Measurements from ENCODE around the gene CDC42BPA. TPM values are rescaled to one million over a fixed set of nuclear protein-coding genes. Genes with fewer than 3 reads are reported as not detected.

The CDC42BPA gene
- total and polyA plus RNA-seq, 2 donors (not counting 3 experiments of a cell fraction or from before 2014, with no cell fraction given): 26.1 to 92.6 TPM

- H3K9me3 ChIP-seq (replicated peaks; ENCODE audit: control insufficient read depth, insufficient read depth, low read length): no peaks in the 10 kb centered on the region
- peaks cover 48% of the 10 kb centered on the region for H3K79me2 ChIP-seq (ENCODE audit: control insufficient read depth, insufficient read depth, low read length)
- H3K4me3 ChIP-seq (replicated peaks in 1 of 3; ENCODE audit: insufficient read depth in 1 of 3, low read depth in 1 of 3, low read length in 3 of 3): no peak overlapping the region
- CTCF ChIA-PET: interaction anchor here (1.2 kb wide), 1 partner anchor 9 kb away, joined by 3 read pairs; no protein-coding TSS in a partner anchor
- H4K20me1 ChIP-seq (replicated peaks; ENCODE audit: control insufficient read depth, extremely low read depth, insufficient read depth, low read length): peaks cover 9% of the 10 kb centered on the region
- TF ChIP-seq JUN (IDR thresholded peaks at IDR 0.05; ENCODE audit: borderline replicate concordance, insufficient read depth, insufficient read length, low read depth) (no peak), EZH2 (IDR thresholded peaks at IDR 0.05; ENCODE audit: borderline replicate concordance, low read depth, low read length, severe bottlenecking) (no peak), FOS (IDR thresholded peaks at IDR 0.05; ENCODE audit: borderline replicate concordance, insufficient read depth, low read length) (no peak)
- H3K9ac ChIP-seq (replicated peaks; ENCODE audit: extremely low read depth, insufficient read depth, low read length): no peak overlapping the region
- intact Hi-C loops (cut with micrococcal nuclease) (loop anchor here (1.0 kb wide), 1 partner anchor 9 kb away; no protein-coding TSS in a partner anchor), dilution Hi-C loops (cut with MboI; ENCODE audit: extremely low pct_ligation_motif_present, low sequenced_read_pairs) (no loop called here)
- POLR2A ChIA-PET: no interaction called here
- no peak overlapping the region for H3K27ac ChIP-seq (ENCODE audit: insufficient read depth, low read depth, low read length)
- no peaks in the 10 kb centered on the region for H3K9me1 ChIP-seq (replicated peaks; ENCODE audit: control insufficient read depth, extremely low read depth, insufficient read depth, low read length)
- no peak overlapping the region for H2AFZ ChIP-seq (ENCODE audit: low read depth, low read length)
- H3K27me3 ChIP-seq (ENCODE audit: control insufficient read depth in 2 of 2, insufficient read depth in 2 of 2, low read length in 2 of 2): no peaks in the 10 kb centered on the region
- DNase-seq (ENCODE audit: low read depth, low spot score) (no peak), FAIRE-seq (no peak)
- no peak overlapping the region for H3K4me2 ChIP-seq (ENCODE audit: insufficient read depth, low read length)
- no TSS peak for BruUV-seq (replicated peaks)
- no peaks in the 10 kb centered on the region for H3K36me3 ChIP-seq (ENCODE audit: control insufficient read depth in 2 of 2, extremely low read depth in 1 of 2, insufficient read depth in 2 of 2, low read length in 2 of 2)
- peaks cover 16% of the 10 kb centered on the region for H3K4me1 ChIP-seq (ENCODE audit: control insufficient read depth, extremely low read depth, insufficient read depth, low read length)
Observed at GRCh38 chr1:227214207-227214606, 104.1 kb downstream of the CDC42BPA start.

DNA sequence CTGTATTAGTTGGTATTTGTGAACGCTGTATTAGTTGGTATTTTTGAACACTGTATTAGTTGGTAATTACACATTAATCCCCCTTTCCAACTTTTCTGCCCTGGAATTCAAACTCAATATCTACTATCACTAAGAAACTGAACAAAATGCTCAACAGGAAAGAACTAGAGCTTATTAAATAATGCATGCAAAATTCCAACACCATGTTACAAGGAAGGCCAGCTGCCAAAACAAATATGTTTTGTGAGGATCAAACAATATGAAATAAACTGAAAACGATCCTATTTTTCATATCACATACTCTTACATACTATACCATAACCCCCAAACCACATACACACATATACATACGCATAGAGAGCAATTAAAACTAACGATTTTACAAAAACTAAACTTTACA lies 104.9 kb downstream of the CDC42BPA start:
- dilution Hi-C loops (cut with MboI; ENCODE audit: extremely low pct_ligation_motif_present, low sequenced_read_pairs): no loop called here
- peak; percentile 68 for DNase-seq (ENCODE audit: low read depth, low spot score)

More for the DNA sequence above, 104.9 kb downstream of the CDC42BPA start:
- H3K9ac ChIP-seq (replicated peaks; ENCODE audit: extremely low read depth, insufficient read depth, low read length): no peak overlapping the region
- no peaks in the 10 kb centered on the region for H3K36me3 ChIP-seq (ENCODE audit: control insufficient read depth in 2 of 2, extremely low read depth in 1 of 2, insufficient read depth in 2 of 2, low read length in 2 of 2)
- CTCF ChIA-PET: interaction anchor here (1.5 kb wide), 2 partner anchors 14 to 31 kb away, joined by 3 to 4 read pairs; no protein-coding TSS in a partner anchor
- no peaks in the 10 kb centered on the region for H3K9me1 ChIP-seq (replicated peaks; ENCODE audit: control insufficient read depth, extremely low read depth, insufficient read depth, low read length)
- no peaks in the 10 kb centered on the region for H3K27me3 ChIP-seq (ENCODE audit: control insufficient read depth in 2 of 2, insufficient read depth in 2 of 2, low read length in 2 of 2)
- H3K79me2 ChIP-seq (ENCODE audit: control insufficient read depth, insufficient read depth, low read length): peaks cover 44% of the 10 kb centered on the region
- POLR2A ChIA-PET: no interaction called here
- H3K4me2 ChIP-seq (ENCODE audit: insufficient read depth, low read length): peak overlapping the region; percentile 64
- intact Hi-C loops (cut with micrococcal nuclease): no loop called here
- TF ChIP-seq MYC (IDR thresholded peaks at IDR 0.05; ENCODE audit: low read depth, low read length) (no peak), JUN (IDR thresholded peaks at IDR 0.05; ENCODE audit: borderline replicate concordance, insufficient read depth, insufficient read length, low read depth) (no peak), FOS (IDR thresholded peaks at IDR 0.05; ENCODE audit: borderline replicate concordance, insufficient read depth, low read length) (no peak), MAX (IDR thresholded peaks at IDR 0.05; ENCODE audit: insufficient read depth, insufficient read length) (no peak), POLR2A (IDR thresholded peaks at IDR 0.05; ENCODE audit: low read depth, low read length) (no peak), GATA2 (IDR thresholded peaks at IDR 0.05; ENCODE audit: insufficient read depth, insufficient read length, low read depth, low read length) (no peak)
- H3K4me1 ChIP-seq (ENCODE audit: control insufficient read depth, extremely low read depth, insufficient read depth, low read length): peaks cover 13% of the 10 kb centered on the region
- BruUV-seq (replicated peaks): no TSS peak
- no peaks in the 10 kb centered on the region for H3K9me3 ChIP-seq (replicated peaks; ENCODE audit: control insufficient read depth, insufficient read depth, low read length)
- H4K20me1 ChIP-seq (replicated peaks; ENCODE audit: control insufficient read depth, extremely low read depth, insufficient read depth, low read length): peaks cover 9% of the 10 kb centered on the region
- H2AFZ ChIP-seq (ENCODE audit: low read depth, low read length): no peak overlapping the region
- peak overlapping the region; percentile 18 for H3K27ac ChIP-seq (ENCODE audit: insufficient read depth, low read depth, low read length)
- no peak overlapping the region for H3K4me3 ChIP-seq (replicated peaks in 1 of 3; ENCODE audit: insufficient read depth in 1 of 3, low read depth in 1 of 3, low read length in 3 of 3)
- FAIRE-seq: no peak

All from endothelial cell of umbilical vein (primary cell).